ENCODE measurements around the gene HS6ST1. TPM values are rescaled to one million over a fixed set of nuclear protein-coding genes. Genes with fewer than 3 reads are reported as not detected.
A peak's percentile ranks its signal among the peaks of the same experiment; 100 is the strongest.
"Not testable (repeated sequence)": the region's sequence is repeated elsewhere in the genome, so short reads cannot be mapped to it uniquely, and the experiment has no call there.

The HS6ST1 gene
- total RNA-seq, 2 donors from 2014 or later = 16.9 to 22.4 TPM

- no peak for DNase-seq (ENCODE audit: low spot score)
Observed at GRCh38 chr2:128324897-128325410, 6.3 kb upstream of the HS6ST1 start.

DNA sequence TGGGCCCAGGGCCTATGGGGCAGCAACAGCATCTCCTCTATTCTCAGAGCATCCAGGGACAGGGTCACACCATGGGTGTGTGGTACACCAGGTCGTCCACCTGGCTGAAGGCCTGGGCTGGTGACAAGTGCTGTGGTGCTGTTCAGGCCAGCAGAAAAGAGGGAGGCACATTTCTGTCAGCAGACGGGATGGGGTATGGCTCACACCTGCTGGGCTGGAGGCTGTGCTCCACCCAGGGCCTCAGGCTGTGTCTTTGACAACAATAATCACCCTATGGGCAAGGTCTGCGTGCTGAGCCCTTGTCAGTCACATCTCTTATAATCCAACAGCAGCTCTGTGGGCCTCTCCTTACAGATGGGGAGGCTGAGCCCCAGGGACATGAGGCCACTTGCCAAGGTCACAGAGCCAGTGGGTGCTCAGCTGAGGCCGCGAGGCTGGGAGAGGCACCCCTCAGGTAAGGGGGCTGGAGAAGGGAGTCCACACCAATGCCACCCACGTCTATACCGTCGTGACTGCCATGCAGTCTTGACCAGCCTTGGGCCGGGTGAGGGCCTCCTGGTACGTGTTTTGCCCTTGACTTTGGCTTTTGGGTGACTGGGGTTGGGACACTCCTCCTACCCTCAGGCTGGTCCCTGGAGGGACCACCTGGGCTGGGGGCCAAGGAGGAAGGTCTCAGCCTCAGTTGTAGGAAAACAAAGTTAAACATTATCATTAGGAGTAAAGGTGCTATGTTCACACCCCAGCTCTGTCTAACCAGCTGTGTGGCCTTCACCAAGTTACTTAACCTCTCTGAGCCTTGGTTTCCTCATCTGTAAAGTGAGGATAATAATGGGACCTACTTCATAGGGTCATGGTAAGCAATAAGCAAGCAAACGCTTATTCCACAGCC is 5.6 kb upstream of the HS6ST1 start:
- intact Hi-C loops (cut with DNase I) = loop anchor here (5.0 to 10.0 kb wide), 3 partner anchors 411 to 1521 kb away; no protein-coding TSS in a partner anchor
- peak; percentile 62 for DNase-seq (ENCODE audit: low spot score)

More at GRCh38 chr2:128324897-128325410, 6.3 kb upstream of the HS6ST1 start:
- intact Hi-C loops (cut with DNase I) = loop anchor here (5.0 to 10.0 kb wide), 3 partner anchors 410 to 1520 kb away; no protein-coding TSS in a partner anchor

GRCh38 chr2:128323555-128323931 is 4.9 kb upstream of the HS6ST1 start:
- intact Hi-C loops (cut with DNase I) = loop anchor here (5.0 to 10.0 kb wide), 3 partner anchors 411 to 1521 kb away; no protein-coding TSS in a partner anchor
- peak; percentile 58 for DNase-seq (ENCODE audit: low spot score)

- intact Hi-C loops (cut with DNase I) = loop anchor here (5.0 to 10.0 kb wide), 3 partner anchors 412 to 1522 kb away; no protein-coding TSS in a partner anchor
- DNase-seq (ENCODE audit: low spot score) = peak; percentile 80
Observed at GRCh38 chr2:128322715-128323554, 4.3 kb upstream of the HS6ST1 start.

DNA sequence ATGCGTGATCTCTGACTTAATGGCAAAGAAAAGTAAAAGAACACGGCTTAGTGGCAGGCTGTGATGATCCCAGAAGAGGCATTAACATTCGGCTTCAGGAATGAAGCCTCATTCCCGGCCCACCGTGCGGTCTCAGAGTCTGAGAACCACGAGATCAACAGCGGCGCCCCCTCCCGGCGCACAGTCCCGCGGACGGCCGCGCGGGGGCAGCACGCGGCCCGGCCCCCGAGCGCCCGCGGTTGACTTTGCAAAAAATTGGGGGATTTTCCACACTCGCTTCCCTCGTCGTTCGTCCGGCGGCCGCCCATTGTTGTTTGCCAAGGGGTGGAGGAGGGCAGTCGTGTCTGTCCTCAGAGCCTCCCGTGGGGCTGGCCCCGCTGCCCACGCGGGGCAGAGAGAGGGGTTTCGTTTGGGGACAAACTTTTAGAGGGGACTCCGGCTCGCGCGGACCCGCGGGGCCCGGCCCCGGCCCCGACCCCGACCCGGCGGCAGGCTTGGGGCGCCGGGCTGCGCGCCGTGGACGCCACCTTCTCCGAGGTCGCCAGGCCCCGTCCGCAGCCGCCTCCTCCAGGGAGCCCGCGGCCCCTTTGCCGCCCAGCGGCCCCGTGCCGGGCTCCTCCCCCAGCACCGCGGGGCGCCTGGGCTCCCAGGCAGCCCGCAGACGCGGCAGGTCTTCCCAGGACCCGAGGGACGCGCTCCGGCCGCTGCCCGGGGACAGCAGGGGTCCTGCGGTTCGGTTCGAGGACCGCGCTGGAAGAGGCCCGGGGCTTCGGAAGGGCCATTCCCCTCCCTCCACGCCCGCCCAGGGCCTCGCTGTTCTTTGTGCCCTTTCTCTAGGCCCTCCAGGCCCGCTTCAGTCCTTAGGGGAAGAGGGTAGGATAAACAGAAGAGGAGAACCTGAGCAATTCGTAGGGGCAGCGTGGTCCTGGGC is 3.4 kb upstream of the HS6ST1 start:
- DNase-seq (ENCODE audit: low spot score) = peak; percentile 96
- intact Hi-C loops (cut with DNase I) = loop anchor here (5.0 to 10.0 kb wide), 3 partner anchors 413 to 1523 kb away; no protein-coding TSS in a partner anchor

- peak; percentile 76 for DNase-seq (ENCODE audit: low spot score)
- intact Hi-C loops (cut with DNase I) = loop anchor here (5.0 to 10.0 kb wide), 3 partner anchors 414 to 1524 kb away; no protein-coding TSS in a partner anchor
Observed at GRCh38 chr2:128320906-128321771, 2.5 kb upstream of the HS6ST1 start.

DNA sequence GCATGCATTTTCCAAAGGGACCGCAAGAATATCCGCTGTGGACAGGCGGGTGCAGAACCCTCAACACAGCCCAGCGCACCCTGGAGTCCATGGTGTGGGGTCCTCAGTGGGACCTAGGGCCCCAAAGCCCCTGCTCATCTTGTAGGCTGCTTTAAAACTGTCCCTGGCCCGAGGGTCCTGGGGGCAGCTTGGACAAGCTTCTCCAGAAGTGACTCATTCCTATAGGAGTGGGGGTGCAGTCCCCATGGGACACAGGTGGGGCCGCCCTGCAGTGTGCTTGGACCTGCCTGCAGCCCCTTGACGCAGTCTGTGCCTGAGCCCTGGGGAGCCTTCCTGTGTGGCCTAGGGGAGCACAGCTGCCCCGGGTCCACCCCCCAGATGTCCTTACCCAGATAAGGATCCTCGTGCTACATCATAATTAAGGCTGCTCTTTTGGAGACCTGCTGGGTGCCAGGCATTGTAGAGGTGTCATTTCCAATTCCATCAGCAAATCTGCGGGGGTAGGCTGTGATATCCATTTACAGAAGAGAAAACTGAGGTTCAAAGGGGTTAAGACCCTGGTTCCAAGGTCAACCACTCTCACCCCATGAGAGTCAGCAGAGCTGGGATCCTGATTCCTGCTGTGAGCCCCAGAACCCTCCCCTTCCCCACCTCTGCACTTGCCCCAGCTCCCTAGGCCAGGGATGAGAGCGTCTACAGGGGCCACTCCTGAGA is 1.7 kb upstream of the HS6ST1 start:
- intact Hi-C loops (cut with DNase I) = loop anchor here (5.0 to 10.0 kb wide), 3 partner anchors 414 to 1524 kb away; no protein-coding TSS in a partner anchor
- DNase-seq (ENCODE audit: low spot score) = peak; percentile 78

DNA sequence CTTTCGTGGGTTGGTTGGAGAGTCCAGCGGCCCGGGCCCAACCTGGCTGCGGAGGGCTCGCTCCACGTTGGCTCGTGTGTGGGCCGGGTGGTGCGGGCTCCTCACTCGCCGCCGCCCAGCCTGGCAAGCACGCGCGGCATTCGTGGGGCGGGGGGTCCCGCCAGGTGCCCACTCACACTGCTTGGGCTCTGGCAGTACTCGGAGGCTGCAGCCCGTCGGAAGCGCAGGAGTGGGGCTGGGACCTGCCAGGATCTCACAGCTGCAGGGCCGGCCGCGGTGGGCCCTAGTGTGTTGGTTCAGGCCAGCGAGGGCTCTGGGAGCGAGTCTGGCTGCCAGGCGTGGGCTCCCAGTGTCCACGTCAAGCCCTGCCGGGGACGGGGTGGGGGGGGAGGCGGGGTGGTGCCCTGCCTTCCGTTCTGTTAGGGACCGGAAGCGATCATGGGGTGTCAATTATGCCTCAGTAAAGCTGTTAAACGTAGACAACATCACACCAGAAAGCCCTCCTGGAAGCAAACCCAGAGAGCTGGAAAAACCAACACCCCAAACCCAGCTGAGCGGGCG is 1.0 kb upstream of the HS6ST1 start:
- intact Hi-C loops (cut with DNase I) = loop anchor here (5.0 to 10.0 kb wide), 4 partner anchors 205 to 1525 kb away; no protein-coding TSS in a partner anchor
- DNase-seq (ENCODE audit: low spot score) = peak; percentile 75

- DNase-seq (ENCODE audit: low spot score) = peak; percentile 73
- intact Hi-C loops (cut with DNase I) = loop anchor here in 1 of 2 donors (10.0 kb wide), 1 partner anchor 207 kb away; no protein-coding TSS in a partner anchor
Observed at GRCh38 chr2:128318245-128318644, 423 bp downstream of the HS6ST1 start.

DNA sequence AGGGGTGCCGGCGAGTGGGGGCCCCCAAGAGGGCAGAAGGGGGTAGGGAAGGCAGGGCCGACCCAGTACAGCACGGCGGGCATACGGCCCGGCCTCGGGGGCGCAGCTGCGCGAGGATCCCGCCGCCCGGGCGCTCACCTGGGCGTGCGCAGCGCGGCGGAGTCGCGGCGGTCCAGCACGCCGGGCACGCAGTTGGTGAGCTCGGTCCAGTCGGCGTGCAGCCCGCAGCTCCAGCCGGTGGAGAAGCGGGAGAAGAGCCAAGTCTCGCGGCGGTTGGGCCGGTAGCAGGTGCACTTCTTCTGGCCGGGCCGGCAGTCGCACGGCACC is 806 bp downstream of the HS6ST1 start:
- DNase-seq (ENCODE audit: low spot score) = not testable (repeated sequence)
- intact Hi-C loops (cut with DNase I) = loop anchor here in 1 of 2 donors (10.0 kb wide), 1 partner anchor 207 kb away; no protein-coding TSS in a partner anchor

DNA sequence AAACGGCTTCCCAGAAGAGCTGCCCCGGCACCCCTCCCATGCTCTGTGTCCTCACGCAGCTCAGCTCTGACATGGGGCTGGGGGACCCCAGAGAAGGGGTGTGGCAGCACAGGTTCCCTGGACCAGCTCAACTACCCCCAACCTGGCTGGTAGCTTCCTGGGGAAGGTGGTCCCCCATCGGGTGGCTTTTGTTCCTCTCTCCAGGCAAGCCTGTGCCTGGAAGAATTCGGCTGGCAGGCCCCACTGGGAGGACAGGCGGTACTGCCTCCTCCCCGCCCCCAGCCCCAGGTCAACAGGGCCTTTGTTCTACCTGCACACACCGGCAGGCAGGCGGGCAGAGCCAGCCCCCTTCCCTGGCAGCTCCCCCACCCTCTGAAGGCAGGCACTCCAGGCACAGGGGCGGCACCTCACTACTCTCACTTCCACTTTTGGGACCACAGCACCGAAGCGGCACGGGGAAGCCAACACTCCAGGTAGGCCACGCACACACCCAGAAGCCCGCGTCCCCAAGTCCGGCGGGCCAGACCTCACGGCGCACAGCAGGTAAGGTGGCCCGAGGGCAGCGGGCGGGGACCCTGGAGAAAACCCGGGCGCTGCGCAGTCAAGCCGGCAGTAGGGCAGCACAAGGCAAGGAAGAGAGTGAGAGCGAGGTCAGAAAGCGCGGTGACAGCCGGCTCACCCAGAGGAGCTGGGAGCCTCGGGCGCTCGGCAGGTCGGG is 1.3 kb downstream of the HS6ST1 start:
- DNase-seq (ENCODE audit: low spot score) = peak; percentile 80
- intact Hi-C loops (cut with DNase I) = loop anchor here in 1 of 2 donors (10.0 kb wide), 1 partner anchor 207 kb away; no protein-coding TSS in a partner anchor

DNA sequence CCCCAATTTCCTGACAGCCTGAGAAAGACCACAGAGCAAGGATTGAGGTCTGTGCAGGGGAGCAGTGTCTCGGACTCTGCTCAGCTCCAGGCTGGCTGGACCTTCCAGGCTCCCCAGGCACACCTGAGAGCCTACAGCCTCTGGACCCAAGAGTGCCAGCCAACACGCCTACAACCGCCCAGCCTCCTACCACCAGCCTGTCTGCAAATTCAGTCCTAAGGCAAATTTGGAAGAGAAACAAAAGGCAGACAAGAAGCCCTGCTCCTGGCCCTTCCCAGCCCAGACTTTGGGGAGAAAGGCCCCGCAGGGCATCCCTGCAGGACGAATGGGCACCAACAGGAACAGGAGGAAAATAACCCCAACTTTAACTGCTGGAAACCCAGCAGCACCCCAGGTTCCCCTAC is 1.9 kb downstream of the HS6ST1 start:
- intact Hi-C loops (cut with DNase I) = loop anchor here in 1 of 2 donors (10.0 kb wide), 1 partner anchor 208 kb away; no protein-coding TSS in a partner anchor
- peak; percentile 48 for DNase-seq (ENCODE audit: low spot score)

GRCh38 chr2:128315829-128316776 is 2.6 kb downstream of the HS6ST1 start:
- DNase-seq (ENCODE audit: low spot score) = peak; percentile 75
- intact Hi-C loops (cut with DNase I) = loop anchor here in 1 of 2 donors (10.0 kb wide), 1 partner anchor 209 kb away; no protein-coding TSS in a partner anchor

Measured in posterior vena cava (tissue), 2 donors.